Cerebellar cortex (tissue), 1 donor: ENCODE data around the gene BCR.
A peak's percentile ranks its signal among the peaks of the same experiment; 100 is the strongest.

Experiments
- DNase-seq: peaks from one replicate; pipeline ENCODE4 v3.0.0-alpha.2; 2015; ENCODE audit warnings: low spot score

The BCR gene

DNA sequence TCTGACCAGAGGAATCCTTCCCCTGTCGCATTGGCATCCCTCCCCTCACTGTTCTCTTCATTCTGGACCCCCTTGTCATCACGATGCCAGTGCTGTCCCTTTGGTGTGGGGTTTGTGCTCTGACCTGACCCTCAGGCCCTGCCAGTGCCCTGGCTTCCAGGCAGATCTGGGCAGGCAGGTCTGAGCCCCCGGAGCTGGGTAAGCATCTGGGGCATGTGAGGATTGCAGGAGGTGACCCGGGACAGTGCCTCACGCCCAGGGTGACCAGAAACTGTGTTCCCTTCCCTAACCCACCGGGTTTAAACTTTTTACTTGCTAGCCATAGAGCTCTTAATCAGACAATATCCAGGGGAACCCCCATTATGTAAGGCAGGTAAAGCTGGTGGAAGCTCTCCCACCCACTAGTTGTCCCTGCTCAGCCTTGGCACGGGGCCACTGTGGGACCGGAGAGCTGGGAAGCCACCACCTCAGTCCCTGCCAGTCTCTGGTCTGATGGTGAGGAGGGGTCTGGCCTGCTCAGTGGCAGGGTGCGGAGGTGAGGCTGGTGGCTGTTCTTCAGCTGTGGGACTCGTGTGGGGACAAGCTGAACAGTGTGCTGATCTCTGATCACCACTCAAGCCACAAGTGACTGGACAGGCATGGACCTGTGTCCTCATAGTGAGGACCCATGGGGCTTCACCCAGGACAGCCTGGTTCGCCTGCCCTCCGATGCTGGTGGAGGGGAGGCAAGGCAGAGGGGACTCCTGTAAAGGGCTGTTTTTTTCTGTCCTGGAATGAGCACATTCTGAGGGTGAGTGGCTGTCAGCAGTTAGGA lies 38.0 kb downstream of the BCR start:
- no peak for DNase-seq

DNA sequence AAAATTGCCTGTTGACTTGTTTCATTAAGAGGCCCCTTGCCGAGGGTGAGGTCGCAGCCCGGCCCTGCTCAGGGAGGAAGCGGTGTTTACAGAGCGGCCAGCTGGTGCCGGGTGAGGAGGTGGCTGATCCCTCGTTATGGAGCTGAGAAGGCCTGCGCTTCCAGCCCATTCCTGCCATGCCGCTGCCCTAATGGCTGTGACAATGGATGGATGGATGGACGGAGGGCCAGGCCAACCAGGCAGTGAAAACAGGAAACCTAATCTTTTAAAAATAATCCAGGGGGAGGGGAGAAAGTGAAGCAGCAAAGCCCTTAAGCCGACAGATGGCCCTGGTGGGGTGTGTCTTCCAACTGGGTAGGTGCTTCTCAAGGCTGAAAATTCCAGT lies 38.5 kb downstream of the BCR start:
- peak; percentile 64 for DNase-seq

DNA sequence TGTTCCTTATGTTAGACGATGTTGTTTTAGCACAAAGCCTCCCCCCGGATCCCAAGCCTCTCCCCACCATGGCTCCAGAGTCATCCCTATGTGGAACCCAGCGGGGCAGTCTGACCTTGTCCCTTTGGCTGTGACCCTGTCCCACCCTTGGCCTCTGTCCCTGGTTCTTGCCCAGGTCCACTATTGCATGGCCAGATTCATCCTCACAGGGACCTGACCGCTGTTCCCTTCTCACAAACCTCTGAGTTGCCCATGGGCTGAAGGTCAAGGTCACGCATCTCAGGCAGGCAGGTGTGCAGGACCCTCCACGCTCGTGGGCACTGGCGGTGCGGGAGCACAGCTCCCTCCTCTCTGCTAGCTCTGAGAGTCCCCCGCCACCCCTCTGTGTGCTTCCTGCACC lies 39.0 kb downstream of the BCR start:
- no peak for DNase-seq

DNA sequence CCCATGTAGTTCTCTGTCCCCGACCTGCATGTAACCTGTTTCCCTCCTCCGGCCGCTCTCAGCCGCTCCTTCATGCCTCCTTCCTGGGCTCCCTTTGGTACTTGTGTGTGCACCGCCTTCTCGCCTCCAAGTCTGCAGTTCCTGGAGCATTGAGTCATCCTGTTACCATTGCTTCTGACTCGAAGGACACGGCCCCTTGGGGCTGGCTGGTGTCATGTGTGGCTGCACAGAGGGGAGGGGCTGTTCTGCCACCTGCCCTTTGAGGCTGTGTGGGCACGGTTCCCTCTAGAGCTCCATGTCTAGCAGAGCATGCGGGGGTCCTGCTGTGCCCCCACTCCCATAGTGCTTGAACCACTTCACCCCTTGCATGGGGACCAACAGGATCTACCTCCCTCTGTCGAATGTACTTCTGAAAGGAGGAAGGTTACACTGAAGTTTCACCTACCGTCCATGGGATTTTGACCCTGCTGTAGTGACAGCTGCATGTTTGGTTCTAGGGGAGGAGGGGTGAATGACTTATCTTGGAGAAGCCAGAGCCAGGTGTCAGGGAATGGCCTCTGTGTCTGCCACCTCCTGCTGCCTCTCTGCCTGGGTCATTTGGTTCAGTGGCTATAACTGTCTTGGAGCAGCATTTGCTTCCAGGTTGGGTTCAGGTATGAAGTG lies 39.6 kb downstream of the BCR start:
- no peak for DNase-seq

DNA sequence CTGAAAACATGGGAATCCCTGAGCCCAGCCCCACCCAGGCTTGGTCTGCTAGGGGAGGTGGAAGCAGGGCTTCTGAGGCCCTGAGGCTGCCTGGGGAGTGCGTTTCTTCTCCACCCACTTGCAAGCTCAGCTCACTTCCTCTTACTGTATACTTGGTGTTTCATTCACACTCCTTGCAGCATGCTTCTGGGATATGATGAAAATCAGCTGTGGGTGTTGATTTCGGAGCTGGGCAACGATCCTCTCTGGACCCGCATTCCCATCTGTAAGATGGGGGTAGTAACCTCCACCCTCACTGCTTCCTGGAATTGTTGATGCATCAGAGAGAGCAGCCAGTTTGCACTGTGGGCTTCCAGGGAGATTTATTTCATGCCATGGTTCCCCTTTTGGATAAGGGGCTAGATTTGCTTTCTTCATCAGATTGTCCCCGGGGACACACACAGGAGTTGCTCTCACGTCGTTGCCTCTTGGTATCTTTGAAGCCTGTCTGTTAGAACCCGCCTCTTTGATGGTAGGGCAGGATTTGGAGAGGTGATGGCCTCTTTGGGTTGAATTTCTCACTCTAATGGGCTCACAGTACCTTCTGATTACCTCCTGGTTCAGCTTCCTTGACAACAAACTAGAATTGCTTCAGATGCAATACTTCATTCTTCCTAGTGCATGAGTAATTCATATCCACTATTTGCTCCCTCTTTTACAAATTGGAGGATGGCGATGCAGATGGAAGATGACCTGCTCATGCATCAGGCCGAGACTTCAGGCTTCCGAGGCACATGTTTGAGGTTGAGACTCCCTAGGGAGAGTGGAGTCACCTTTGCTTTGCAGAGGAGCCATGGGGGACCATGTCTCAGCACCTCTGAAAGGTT lies 40.4 kb downstream of the BCR start:
- no peak for DNase-seq

DNA sequence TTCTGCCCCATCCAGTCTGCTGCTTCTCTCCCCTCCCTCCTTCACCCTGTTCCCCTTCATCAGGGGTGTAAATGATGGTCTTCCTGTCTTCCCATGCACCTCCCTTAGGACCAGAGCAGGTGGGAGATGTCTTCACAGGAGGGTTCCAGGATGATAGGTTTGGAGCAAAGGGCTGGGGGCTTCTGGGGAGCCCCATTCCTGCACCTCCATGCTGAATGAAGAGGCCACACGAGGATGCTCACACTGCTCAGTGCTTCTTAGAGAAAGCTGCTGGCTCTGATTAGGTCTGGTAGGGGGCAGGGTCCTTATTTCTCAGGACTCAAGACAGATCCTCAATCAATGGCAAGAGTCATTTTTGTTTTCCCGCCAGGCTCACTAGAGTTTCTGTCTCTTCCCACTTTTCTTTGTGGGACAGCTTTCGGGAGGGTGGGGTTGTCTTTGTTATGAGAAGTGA lies 41.1 kb downstream of the BCR start:
- DNase-seq: no peak

DNA sequence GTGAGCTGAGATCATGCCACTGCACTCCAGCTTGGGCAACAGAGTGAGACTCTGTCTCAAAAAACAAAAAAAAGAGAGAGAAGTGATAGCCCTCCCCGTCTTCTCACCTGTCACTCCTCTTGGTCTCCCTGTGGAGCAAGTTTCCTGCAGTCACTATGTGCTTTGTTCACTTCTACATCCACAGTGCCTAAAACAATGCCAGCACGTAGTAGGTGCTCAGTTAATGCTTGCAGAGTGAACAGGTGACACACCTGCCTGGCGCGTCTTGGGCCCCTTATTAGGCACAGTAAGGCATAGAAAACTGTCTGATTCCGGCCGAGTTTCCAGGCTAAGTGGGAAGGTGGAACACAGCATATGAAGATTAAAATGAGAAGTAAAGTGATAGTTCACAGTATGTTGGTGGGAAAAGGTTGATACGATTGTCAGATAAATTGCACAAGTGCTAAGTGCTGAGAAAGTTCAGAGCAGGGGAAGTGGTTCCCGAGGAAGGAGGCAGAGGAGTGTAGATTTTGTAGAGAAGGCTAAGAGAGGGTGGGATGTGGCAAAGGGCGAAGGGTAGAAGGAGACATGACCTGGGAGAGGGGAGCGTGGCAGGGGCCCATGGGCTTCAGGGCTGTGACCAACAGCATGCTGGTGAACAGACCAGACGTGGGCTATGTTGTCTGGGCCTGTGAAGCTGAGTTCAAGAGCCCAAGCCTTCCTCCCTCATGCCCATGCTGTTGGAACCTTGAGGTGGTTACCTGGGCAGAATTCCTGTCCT lies 41.9 kb downstream of the BCR start:
- DNase-seq: no peak

DNA sequence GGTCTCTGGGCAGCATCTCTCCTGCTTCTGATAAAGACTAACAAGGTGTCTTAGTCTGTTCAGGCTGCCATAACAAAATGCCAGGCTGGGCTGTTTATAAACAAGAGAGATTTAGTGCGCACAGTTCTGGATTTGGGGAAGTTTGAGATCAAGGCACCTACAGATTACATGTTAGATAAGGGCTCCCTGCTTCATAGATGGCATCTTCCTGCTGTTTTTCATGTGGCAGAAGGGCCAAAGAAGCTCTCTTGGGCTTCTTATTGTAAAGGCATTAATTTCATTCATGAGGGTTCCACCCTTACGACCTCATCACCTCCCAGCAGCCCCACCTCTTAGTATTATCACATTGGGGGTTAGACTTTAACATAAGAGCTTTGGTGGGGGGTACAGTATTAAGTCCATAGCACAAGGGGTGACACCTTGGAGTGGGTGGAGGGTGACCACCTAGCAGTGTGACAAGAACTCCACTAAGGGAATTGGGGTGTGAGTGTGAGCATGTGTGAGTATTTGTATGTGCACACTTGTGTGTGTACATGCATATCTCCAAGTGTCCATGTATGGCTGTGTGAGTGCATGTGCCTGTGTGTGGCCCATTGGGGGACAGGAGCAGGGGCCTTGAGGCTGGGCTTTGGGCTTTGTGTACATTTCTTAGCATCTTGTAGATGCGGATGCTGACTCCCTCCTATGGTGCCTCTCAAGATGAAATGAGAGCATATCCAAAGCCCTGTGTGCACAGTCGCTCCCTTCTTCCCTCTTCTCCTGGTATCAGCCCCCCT lies 42.7 kb downstream of the BCR start:
- DNase-seq: no peak

DNA sequence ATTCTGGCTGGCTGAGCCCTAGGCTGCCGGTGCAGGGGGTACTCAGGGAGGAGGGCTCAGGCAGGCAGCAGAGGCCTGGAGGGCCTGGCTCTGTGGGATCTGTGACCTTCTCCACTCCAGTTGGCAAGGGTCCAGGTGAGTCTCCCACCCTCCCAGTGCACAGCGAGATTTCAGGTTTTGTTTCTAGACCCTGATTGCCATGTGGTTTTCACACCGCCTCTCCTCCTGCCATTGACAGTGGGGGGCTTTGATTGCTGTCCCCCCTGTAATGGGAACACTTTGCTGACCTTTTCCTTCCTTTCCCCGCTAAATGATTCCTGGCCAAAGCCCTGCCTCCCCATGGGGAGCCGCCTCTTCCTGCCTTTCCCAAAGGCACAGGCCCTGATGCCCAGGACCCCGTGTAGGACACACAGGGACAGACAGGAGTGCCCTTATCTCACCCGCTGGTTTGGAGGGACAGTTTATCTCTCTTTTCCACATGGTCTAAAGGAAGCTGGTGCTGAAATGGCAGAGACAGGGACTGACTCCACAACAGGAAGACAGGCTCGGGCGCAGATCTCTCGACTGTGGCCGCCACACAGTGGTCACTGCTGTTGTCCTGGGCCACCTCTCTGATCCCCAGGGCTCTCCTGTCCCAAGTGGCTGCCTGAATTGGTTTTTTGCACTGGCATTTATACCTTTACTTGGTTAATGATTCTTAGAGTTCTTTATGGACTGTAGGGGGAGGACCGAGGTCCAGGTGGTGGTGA lies 43.4 kb downstream of the BCR start:
- no peak for DNase-seq

DNA sequence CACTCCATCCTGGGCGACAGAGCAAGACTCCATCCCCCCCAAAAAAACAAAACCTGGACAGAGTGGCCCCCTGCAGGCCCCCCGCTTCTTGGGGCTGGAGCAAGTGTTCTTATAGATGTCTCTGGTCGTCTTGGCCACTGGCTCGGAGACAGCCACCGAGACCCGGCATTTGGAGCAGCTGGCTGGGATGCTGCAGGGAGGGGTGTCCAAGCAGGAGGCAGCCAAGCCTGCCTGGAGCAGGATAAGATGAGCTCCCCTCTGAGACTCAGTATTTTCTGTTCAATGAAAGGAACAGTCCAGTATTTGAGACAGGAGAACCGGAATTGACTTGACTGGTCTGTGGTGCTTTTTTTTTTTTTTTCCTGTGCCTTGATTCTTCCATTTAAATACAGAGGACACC lies 44.5 kb downstream of the BCR start:
- DNase-seq: no peak

DNA sequence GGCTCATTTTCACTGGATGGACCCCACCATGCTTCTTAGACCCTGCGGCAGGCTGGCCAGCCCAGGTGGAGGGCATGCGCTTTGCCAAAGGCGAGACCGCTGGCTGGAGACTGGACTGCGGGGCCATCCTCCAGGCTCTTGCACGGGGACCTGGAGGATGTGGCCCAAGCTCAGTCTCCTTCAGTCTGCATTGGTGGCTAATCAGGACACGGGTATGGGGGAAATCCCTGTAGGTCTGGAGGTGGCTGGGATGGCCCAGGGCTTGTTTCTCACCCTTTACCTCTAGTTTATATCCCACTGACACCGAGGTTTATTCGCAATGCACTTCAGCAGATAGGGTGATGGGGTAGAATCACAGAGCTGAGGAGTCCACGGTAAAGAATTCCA lies 45.0 kb downstream of the BCR start:
- no peak for DNase-seq

DNA sequence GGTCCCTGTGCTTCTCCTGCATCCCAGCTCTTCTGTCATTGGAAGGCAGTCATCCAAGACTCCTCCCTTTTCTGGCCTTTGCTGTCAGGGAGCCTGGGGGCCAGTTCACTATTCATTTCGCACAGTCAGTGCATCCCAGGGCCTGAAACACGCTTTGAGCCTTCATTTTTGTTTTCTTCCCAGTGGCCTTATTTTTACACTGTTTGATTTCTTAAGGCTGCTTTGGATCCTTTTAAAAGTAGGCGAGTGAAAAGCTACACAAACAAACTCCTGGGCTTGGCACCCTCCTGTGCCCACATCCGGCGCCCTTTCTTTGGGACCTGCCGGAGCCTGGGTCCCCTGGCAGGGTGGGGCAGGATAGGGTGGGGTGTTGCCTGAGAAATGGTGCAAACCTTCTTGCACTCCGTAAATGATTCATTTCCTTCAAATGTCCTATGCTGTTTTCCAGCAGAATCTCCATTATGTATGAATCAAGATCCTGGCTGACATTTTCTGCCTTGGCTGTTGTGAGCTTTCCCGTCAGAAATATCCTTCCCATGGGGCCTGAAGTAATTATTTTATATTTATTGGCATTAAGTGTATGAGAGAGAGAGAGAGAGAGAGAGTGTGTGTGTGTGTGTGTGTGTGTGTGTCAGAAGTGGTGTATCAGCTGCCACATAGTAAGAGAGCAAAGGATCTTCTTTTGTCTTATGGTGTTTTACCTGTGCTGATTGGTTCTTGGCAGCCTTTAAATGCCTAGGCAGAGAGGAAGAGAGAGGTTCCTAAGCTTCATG lies 45.6 kb downstream of the BCR start:
- peak; percentile 47 for DNase-seq

DNA sequence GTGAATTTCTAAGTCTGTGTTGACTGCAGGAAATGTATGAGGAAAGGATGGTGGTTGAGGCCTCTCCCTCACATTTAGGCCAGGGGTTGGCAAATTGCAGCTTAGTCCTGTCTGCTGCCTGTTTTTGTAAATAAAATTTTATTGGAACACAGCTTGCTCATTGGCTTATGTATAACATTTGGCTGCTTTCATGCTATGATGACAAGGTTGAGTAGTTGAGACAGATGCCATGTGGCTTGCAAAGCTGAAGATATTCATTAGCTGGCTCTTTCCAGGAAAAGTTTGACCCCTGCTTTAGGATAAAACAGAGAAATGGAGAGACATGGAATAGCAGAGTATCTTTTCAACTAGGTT lies 46.2 kb downstream of the BCR start:
- no peak for DNase-seq

DNA sequence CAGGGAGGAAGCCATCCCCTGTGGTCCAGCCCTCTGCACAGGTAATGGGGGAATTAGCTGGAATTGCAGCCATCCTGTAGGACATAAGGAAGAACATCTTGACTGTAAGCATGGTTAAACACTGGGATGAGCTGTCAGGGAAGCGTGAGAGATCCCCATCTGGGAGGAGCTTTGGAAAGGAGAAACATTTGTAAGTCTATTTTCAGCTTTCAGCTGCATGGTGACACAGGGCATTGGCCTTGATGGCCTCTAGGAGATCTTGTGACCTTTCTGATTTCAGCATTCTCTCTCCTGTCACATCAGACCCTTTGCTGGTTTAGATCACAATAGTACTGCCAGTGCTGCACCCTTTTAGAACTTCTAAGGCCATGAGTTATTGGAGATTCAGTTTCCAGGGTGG lies 47.1 kb downstream of the BCR start:
- no peak for DNase-seq

DNA sequence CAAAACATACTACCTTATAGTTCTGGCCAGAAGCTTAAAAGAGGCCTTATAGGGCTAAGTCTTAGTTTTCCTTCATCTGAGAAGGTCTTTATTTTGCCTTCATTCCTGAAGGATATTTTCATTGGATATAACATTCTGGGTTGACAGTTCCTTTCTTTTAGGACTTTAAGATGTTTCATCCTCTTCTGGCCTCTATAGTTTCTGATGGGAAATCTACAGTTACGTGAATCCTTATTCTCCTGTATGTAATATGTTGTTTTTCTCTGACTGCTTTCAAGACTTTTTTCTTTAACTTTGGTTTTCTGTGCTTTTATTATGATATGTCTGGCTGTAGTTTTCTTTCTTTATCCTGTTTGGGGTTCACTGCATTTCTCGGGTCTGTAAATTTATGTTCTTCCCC lies 48.2 kb downstream of the BCR start:
- DNase-seq: no peak

DNA sequence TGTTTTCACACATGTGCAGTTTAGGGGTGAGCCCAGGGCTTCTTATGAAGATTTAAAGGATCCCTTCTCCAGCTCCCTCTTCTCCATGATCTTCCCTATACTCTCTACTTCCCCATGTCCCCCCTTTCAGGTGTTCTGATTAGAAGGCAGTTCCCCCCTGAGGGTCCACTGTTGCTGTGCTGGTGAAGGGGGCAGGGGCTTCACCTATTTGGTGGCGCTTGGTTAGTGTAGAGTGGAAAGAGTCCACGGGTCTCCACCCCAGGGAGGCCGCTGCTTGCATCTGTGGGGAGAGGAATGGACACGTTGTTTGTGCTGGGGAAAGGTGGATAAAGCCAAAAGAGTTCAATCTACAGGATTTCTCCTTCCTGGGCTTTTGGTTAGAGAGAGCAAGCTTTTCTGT lies 49.3 kb downstream of the BCR start:
- DNase-seq: no peak

DNA sequence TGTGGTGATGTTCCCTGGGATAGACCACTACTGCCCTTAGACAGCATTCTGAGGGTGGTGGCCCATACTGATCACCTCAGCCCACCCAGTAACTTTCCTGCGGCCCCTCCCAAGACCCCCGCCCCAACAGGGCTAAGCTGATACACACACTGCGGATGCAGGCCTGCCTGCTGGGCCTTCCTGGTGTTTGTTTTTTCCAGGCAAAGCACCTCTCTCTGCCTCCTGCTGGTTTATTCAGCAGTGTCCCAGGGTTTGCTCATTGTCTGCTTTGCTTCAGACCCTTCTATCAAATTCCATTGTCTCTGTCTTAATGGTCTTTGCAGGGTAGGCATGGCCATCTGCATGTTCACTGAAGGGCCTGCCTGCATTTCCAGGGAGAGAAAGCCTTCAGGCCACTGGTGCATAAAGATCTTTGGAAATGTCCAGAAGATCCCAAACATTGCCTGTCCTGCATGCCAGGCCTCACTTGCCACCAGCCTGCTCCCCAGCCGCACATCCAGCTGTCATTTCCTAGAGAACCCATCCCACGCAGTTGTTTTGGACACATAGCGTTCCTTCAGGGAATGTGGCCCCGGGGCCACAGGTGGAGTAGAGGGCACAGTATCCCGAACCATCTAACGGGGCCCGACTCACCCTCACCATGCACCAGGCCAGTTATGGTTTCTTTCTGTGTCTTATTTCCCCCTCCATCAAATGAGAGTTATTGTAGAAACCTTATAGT lies 50.2 kb downstream of the BCR start:
- DNase-seq: no peak

DNA sequence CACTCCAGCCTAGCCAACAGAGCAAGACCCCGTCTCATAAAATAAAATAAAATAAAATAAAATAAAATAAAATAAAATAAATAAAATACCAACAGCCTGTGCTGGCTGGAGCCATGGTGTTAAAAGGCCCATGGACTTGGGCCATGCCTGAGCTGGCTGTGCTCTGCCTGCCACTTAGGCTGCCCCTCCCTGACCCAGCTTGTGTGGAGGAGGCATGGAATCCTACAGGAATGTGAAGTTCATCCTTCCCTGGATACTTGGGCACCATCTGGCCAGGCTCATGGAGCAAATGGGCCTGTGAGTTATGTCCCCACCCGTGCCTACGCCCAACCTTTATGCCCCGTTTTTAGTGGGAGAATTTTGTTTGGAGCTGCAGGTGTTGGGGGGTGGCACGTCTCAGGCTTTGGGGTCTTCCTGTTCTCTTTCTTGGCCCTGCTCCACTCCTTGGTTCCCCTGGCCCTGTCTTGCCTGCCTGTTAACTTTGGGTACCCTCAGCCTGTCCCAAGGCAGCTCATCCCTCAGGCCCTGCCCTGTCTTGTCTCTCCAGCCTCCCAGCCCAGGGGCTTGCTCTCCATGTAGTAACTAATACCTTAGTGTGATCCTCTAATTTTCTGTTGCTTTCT lies 51.3 kb downstream of the BCR start:
- DNase-seq: no peak
